SK-MEL-5 (cell line): ENCODE measurements around the gene RNF168. TPM values are rescaled to one million over a fixed set of nuclear protein-coding genes. Genes with fewer than 3 reads are reported as not detected.
"Not testable (repeated sequence)": the region's sequence is repeated elsewhere in the genome, so short reads cannot be mapped to it uniquely, and the experiment has no call there.

Source experiments
- DNase-seq: peaks from one replicate; pipeline ENCODE4 v3.0.0-alpha.2; 2016; ENCODE audit warnings: low read depth, low spot score
- in situ Hi-C: cut with HindIII; loops from 2 replicates; pipeline ENCODE4 v1.10.0; 2016; ENCODE audit warnings: low sequenced_read_pairs, high pct_unique_total_duplicates, low pct_unique_long_range_greater_than_20kb
- total RNA-seq: library from RNA; depleted of rRNA; stranded (reverse); fragments of >200 nt; shearing (Covaris generic); gene quantifications from 2 replicates; pipeline ENCODE4 v1.2.3, GENCODE V29; 2014

RNF168 gene
- total RNA-seq, 1 experiment from 2014 or later: 7.1 TPM

GRCh38 chr3:196496183-196496582 is 7.4 kb downstream of the RNF168 start:
- no peak for DNase-seq

GRCh38 chr3:196493292-196493691 is 10.3 kb downstream of the RNF168 start:
- no peak for DNase-seq
- in situ Hi-C loops: no loop called here

More at GRCh38 chr3:196496183-196496582, 7.4 kb downstream of the RNF168 start:
- in situ Hi-C loops: no loop called here

DNA sequence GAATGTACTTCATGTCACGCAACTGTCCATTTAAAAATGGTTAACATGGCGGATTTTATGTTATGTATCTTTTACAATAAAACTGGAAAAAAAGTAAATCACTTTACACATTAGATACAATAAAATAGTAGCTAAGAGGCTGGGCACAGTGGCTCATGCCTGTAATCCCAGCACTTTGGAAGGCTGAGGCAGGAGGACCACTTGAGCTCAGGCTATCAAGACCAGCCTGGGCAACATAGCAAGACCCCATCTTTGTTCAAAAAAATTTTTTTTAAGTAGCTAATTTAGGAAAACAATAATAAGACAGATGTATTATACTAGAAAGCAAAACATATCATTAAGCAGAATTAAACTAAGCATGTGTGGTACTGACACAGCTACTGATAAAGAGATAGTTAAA is 11.5 kb downstream of the RNF168 start:
- DNase-seq: no peak
- in situ Hi-C loops: no loop called here

- in situ Hi-C loops: no loop called here
- DNase-seq: no peak
Measured at GRCh38 chr3:196489747-196490146, 13.8 kb downstream of the RNF168 start.

DNA sequence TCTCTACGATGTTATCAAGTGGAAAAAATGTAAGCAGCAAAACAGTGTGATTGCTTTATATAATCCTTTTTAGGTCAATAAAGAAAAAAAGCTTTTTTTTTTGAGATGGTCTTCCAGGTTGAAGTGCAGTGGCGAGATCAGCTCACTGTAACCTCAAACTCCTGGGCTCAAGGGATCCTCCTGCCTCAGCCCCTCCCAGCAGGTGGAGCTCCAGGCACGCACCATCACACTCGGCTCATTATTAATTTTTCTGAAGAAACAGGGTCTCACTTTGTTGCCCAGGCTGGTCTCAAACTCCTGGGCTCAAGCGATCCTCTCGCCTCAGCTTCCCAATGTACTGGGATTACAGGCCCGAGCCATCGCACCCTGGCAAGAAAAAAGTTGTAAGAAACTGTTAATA is 17.3 kb downstream of the RNF168 start:
- in situ Hi-C loops: no loop called here
- peak; percentile 24 for DNase-seq

- no peak for DNase-seq
- in situ Hi-C loops: no loop called here
Measured at GRCh38 chr3:196477678-196478077, 25.9 kb downstream of the RNF168 start.

- in situ Hi-C loops: no loop called here
Measured at GRCh38 chr3:196472286-196472685, 31.3 kb downstream of the RNF168 start.

GRCh38 chr3:196471551-196471950 is 32.0 kb downstream of the RNF168 start:
- no peak for DNase-seq
- in situ Hi-C loops: no loop called here

More at GRCh38 chr3:196472286-196472685, 31.3 kb downstream of the RNF168 start:
- DNase-seq: no peak

- in situ Hi-C loops, DNase-seq: not testable (repeated sequence)
Measured at GRCh38 chr3:196470182-196470581, 33.4 kb downstream of the RNF168 start.

DNA sequence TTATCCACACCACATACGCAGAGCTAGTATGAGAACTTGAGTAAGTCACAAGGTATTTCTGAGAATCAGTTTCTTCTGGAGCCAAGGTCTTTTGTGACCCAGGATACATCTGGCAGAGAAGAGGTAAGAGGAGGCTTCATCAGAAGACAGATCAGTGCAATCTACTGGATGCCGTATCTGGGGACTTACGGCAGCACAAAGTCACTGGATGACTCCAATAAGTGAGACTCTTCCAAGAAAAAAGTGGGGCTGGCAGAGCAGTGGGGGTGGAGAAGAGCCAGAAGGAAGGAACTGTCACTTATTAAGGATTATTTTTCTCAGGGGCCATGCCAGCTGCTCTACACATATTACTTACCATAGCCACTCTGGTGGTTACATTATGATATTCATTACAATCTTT is 39.8 kb downstream of the RNF168 start:
- DNase-seq: no peak
- in situ Hi-C loops: no loop called here

DNA sequence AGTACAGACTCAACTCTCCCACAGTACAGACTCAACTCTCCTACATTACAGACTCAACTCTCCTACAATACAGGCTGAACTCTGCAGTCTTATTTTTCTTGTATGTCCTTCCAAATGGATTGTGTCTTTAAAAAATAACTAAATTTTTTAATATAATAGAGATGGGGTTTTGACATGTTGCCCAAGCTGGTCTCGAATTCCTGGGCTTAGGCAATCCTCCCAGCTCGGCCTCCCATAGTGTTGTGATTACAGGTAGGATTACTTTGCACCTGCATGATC is 40.2 kb downstream of the RNF168 start:
- DNase-seq: no peak
- in situ Hi-C loops: no loop called here

- not testable (repeated sequence) for DNase-seq
Measured at GRCh38 chr3:196462680-196463477, 40.7 kb downstream of the RNF168 start.

GRCh38 chr3:196458063-196458462 is 45.5 kb downstream of the RNF168 start:
- DNase-seq: no peak
- in situ Hi-C loops: no loop called here

More at GRCh38 chr3:196462680-196463477, 40.7 kb downstream of the RNF168 start:
- in situ Hi-C loops: not testable (repeated sequence)

DNA sequence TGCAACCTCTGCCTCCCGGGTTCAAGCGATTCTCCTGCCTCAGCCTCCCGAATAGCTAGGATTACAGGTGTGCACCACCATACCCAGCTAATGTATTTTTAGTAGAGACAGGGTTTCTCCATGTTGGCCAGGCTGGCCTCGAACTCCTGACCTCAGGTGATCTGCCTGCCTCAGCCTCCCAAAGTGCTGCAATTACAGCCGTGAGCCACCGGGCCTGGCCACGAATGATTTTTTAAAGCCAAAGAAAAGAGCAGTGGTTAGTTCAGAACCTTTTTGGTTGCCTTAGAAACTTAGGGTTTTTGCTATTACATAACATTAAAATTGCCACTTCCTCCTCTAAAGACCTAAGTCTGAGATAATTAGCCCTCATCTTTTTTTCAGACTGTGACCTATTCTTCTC is 46.1 kb downstream of the RNF168 start:
- DNase-seq, in situ Hi-C loops: not testable (repeated sequence)

- in situ Hi-C loops: no loop called here
- DNase-seq: no peak
Measured at GRCh38 chr3:196454935-196455334, 48.6 kb downstream of the RNF168 start.

- in situ Hi-C loops, DNase-seq: not testable (repeated sequence)
Measured at GRCh38 chr3:196445391-196445790, 58.2 kb downstream of the RNF168 start.

DNA sequence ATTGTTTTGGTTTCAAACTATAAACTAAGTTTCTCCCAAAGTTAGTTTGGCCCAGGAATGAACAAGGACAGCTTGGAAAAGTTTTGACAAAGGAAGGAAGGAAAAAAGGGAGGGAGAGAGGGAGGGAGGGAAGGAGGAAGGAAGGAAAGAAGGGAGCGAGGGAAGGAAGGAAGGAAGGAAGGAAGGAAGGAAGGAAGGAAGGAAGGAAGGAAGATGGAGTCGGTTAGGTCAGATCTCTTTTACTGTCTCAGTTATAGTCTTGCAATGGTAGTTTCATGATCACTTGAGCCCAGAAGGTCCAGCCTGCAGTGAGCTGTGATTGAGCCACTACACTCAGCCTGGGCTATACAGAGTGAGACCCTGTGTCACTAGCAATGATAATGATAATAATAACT is 59.1 kb downstream of the RNF168 start:
- in situ Hi-C loops: no loop called here
- no peak for DNase-seq

DNA sequence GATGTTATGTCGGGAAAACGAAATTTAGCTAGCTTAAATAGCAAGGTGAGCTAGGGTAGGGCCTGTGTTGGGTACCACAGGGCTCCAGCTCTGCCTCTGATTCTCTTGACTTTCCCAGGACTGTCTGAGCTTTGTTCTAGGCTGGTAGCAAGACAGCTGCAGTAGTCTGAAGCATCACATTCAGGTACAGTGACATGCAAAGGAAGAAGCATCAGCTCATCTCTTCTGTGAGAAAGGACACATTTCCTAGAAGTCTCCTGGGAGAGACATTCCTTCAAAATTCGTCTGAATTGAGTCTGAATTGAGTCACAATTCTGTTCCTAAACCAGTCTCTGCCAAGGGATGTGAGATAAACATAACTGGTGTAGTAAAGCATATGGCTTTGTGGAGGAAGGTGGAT is 62.9 kb downstream of the RNF168 start:
- DNase-seq: no peak
- in situ Hi-C loops: no loop called here

DNA sequence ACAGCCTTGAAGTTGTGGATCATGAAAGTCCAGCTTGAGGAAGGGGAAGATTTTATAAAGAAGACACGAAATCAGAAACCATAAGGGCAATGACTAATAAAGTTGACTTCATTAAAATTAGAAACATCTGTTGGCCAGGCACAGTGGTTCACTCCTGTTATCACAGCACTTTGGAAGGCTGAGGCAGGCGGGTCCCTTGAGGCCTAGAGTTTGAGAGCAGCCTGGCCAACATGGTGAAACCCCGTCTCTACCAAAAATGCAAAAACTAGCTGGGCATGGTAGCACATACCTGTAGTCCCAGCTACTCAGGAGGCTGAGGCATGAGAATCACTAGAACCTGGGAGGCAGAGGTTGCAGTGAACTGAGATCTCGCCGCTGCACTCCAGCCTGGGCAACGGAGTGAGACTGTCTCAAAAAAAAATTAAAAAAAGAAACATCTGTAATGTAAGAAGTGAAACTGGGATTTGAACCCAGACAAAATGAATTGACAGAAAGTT is 63.5 kb downstream of the RNF168 start:
- in situ Hi-C loops: no loop called here
- DNase-seq: no peak
